MG63 (cell line): ENCODE measurements around the gene FBXL7. TPM values are rescaled to one million over a fixed set of nuclear protein-coding genes. Genes with fewer than 3 reads are reported as not detected.

Source experiments
- DNase-seq: peaks from one replicate; pipeline ENCODE4 v3.0.0-alpha.2; 2020
- H3K27me3 ChIP-seq: fragments of 250-450 bp; sonication (Bioruptor Pico); 2 replicates; pipeline ENCODE4 v1.5.1; 2020; ENCODE audit warnings: mild to moderate bottlenecking, moderate library complexity
- H3K36me3 ChIP-seq: fragments of 250-450 bp; sonication (Bioruptor Pico); 2 replicates; pipeline ENCODE4 v1.5.1; 2020; ENCODE audit warnings: mild to moderate bottlenecking, moderate library complexity
- H3K4me3 ChIP-seq: fragments of 250-450 bp; sonication (Bioruptor Pico); 2 replicates; pipeline ENCODE4 v1.5.1; 2020; ENCODE audit warnings: mild to moderate bottlenecking, moderate library complexity
- H3K9me3 ChIP-seq: fragments of 250-450 bp; sonication (Bioruptor Pico); 2 replicates; pipeline ENCODE4 v1.5.1; 2020; ENCODE audit warnings: mild to moderate bottlenecking, moderate library complexity
- total RNA-seq: library from RNA; depleted of rRNA; stranded (reverse); fragments of >200 nt; shearing (Covaris generic); gene quantifications from 2 replicates; pipeline ENCODE4 v1.2.3, GENCODE V29; 2014; ENCODE audit warnings: low replicate concordance

Gene FBXL7
- total RNA-seq, 1 experiment from 2014 or later = 9.4 TPM

DNA sequence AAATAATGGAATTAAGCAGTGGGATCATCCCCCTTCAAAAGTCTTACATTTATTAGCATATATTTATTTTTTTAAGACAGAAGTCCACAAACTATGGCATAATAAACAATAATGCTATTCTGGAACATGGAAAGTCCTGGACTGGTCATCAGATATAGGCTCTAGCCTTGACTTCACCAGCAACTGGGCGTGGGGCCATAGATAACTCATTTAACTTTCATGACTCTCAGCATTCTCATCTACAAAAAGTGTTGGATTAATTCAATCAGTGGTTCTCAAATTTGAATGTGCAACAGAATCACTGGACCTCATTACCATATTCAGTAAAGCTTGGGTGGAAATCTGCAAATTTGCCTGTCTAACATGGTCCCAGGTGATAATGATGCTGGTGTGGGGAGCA, 253.8 kb downstream of the FBXL7 start:
- no peak for DNase-seq
- Histone ChIP-seq H3K4me3 (no peak overlapping the region), H3K9me3 (no peaks in the 10 kb centered on the region), H3K36me3 (no peaks in the 10 kb centered on the region), H3K27me3 (no peaks in the 10 kb centered on the region)

DNA sequence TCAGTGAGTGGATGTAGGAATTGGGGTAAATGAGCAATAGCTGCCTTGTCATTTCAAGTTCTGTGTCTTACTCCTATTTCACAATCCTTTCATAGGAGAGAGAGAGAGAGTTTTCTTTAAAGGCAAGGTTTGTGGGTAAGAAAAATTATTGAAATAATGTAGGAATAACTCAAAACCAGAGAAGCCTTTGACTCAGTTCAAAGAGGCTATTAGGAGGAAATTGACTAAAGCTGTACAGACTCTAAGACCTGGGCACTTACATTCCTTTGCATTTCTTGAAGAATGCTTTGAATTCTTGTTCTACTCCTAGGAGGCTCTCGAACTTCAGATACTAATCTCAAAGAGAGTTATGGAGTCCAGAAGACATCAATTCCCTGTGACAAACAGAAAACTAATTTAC, 257.1 kb downstream of the FBXL7 start:
- DNase-seq = no peak
- H3K4me3 ChIP-seq = no peak overlapping the region
- no peaks in the 10 kb centered on the region for H3K27me3 ChIP-seq
- no peaks in the 10 kb centered on the region for H3K9me3 ChIP-seq
- H3K36me3 ChIP-seq = no peaks in the 10 kb centered on the region

DNA sequence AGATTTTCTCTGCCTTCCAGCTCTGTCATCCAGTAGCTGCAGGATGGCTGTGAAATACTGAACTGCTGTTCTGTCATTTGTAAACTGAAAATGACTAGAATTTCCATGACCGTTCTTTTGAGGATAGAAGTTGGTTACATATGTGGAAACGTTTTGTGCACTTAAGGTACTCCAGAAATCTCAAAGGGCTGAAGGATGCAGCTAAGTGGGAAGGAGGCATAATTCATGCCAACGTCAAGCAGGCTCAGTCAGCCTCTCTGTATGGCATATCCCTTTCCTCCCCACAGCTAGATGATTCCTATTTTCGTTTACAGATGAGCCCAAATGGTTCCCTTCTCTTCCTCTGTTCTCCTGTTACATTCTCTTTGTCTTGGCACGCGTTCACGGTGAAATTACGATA, 257.6 kb downstream of the FBXL7 start:
- no peak for DNase-seq
- H3K27me3 ChIP-seq = no peaks in the 10 kb centered on the region
- H3K9me3 ChIP-seq = no peaks in the 10 kb centered on the region

DNA sequence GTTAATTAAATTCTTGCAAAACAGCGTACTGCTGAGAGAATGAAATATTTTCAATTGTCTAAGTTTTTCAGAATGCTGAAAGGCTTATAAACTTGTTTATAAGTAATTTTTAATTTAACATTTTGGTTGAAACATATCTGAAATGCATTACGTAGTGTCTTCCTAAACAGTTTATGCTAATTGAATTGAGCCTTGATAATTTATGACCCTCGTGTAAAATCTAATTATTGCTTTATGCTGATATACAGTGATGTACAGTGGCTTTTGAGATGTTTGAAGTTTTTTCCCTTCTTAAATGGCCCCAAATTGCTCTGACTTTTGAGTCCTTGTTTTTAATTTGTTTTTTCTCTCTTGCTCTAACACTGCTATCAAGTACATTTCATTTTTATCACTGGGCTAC, 262.7 kb downstream of the FBXL7 start:
- H3K27me3 ChIP-seq = no peaks in the 10 kb centered on the region

More for the DNA sequence above, 257.6 kb downstream of the FBXL7 start:
- H3K4me3 ChIP-seq = no peak overlapping the region
- H3K36me3 ChIP-seq = no peaks in the 10 kb centered on the region

DNA sequence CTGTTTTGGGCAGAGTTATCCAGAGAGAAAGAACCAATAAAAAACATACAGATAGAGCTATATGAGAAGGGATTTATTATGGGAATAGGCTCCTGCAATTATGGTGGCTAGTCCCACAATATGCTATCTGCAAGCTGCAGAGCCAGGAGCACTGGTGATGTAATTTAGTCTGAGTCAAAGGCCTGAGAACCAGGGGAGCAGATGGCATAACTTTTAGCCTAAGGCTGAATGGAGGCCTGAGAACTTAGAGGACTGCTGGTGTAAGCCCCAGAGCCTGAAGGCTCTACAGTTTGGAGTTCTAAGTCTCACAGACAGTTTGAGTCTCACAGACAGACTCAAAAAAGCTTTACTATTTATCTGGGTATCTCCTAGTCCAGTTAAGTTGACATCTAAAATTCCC, 263.8 kb downstream of the FBXL7 start:
- Histone ChIP-seq H3K36me3 (no peaks in the 10 kb centered on the region), H3K9me3 (no peaks in the 10 kb centered on the region), H3K4me3 (no peak overlapping the region), H3K27me3 (no peaks in the 10 kb centered on the region)
- DNase-seq = peak; percentile 22

More for the DNA sequence above, 262.7 kb downstream of the FBXL7 start:
- H3K9me3 ChIP-seq = no peaks in the 10 kb centered on the region
- no peak overlapping the region for H3K4me3 ChIP-seq
- no peak for DNase-seq
- no peaks in the 10 kb centered on the region for H3K36me3 ChIP-seq

DNA sequence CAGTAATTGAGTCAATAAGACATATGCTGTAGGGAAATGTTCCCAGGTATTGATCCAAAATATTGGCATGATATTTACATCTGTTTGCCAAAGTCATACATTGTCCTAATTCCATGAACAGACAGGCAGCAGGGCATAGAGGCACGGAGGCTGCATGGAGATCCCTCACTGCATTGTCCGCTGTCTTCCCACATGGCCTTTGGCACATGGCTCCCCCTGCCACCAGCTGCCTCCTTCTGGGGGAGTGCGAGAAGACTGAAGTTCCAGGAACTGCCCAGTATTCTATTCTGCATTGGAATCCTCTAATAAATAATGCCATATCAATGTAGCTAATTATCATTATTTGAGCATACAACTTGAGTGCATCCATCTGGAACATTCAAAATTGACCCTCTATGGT, 269.0 kb downstream of the FBXL7 start:
- Histone ChIP-seq H3K36me3 (no peaks in the 10 kb centered on the region), H3K4me3 (no peak overlapping the region), H3K9me3 (no peaks in the 10 kb centered on the region), H3K27me3 (no peaks in the 10 kb centered on the region)
- no peak for DNase-seq

DNA sequence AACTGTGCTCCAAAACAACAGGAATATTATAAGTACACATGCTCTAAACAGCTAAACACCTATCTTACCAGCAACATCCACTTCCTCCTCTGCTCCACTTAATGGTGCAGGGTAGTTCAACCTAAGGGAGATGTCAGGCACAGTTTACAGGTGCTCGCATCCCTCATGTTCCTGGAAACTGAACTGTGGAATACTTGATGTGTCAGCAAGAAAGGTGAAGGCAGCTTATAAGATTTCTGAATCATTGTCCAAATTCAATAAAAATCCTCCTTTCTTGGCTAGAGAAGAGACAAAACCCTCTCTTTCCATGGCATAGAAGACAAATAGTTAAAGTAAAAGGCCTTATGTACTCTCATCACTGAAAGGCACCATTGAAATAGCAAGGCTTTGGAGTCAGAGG, 272.2 kb downstream of the FBXL7 start:
- Histone ChIP-seq H3K9me3 (no peaks in the 10 kb centered on the region), H3K27me3 (no peaks in the 10 kb centered on the region), H3K4me3 (no peak overlapping the region), H3K36me3 (no peaks in the 10 kb centered on the region)
- no peak for DNase-seq

DNA sequence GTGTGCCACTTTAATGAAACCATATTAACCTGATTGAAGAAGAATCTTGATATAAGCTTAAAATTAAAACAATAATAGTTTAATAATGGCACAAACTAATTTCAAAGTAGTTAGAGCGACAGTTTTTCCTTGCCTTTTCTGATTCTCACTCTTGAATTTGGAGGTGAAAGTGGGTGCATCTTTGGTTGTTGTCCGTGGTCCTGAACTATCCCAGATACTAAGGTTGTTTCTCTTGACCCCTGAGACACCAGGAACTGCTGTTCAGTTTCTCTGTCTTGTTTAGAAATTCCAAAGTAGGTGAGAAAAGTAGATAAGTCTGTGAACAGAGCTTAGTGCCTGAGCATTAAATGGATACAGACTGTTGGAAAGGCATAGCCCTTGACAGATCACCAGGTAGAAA, 274.7 kb downstream of the FBXL7 start:
- H3K4me3 ChIP-seq = no peak overlapping the region
- no peak for DNase-seq
- H3K9me3 ChIP-seq = no peaks in the 10 kb centered on the region
- no peaks in the 10 kb centered on the region for H3K36me3 ChIP-seq
- no peaks in the 10 kb centered on the region for H3K27me3 ChIP-seq

DNA sequence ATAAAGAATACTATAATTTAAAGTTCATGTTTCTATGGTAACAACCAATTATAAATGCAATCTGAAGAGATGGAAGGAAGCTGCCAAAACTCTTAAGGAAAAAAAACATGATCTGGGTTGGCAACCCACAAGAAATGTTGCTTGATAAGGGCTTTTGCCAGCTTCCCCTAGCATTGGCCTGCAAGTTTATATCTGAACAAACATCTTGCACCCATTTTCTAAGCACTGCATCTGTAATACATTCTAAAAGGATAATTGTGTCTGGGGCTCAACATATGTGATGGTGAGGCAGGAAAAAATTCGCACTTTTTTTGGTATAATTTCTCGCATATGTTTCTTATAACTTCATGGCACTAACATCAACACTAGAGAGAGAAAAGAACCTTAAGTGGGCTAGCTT, 276.4 kb downstream of the FBXL7 start:
- H3K9me3 ChIP-seq = no peaks in the 10 kb centered on the region
- no peak for DNase-seq
- H3K36me3 ChIP-seq = no peaks in the 10 kb centered on the region
- H3K27me3 ChIP-seq = no peaks in the 10 kb centered on the region
- H3K4me3 ChIP-seq = no peak overlapping the region

DNA sequence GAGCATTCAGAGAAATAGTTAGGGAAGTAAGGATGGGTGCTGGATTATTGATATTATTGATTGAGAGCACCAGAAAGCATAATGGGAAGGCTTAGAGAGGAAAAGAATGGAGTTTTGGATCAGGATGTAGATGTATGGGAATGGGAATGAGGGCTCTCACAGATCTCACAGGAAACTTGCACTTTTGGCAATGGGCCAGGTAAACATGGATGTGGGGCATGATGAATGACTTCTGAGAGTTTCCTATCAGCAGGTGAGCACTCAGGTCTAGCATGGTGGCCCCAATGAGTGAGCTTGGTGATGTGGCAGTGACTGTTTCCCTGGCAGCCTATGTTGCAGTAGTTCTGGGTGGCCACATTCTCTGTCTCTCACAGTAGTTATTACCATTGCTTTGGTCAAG, 283.8 kb downstream of the FBXL7 start:
- H3K4me3 ChIP-seq = no peak overlapping the region
- H3K27me3 ChIP-seq = no peaks in the 10 kb centered on the region
- no peaks in the 10 kb centered on the region for H3K36me3 ChIP-seq
- DNase-seq = no peak
- no peaks in the 10 kb centered on the region for H3K9me3 ChIP-seq

DNA sequence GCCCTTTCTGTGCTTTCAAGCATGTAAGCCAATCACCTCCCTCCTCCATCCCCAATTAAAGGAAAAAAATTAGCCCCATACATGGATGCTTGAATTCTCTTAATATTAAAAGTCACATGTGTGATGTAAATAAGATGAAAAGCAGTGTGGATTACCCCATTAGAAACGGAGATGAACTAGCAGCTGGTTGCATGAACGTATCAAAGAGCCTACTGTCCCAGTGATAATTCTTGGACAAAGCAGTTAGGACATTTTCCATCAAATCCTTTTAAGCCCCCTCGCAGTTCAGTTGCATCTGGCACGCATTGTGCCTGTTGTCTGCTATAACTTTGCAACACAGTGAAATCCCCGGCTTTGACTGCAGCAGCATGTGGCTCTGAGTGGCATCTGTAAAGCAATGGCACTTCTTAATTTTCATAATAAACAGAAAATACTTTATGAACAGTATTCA, 285.6 kb downstream of the FBXL7 start:
- H3K9me3 ChIP-seq = no peaks in the 10 kb centered on the region
- H3K36me3 ChIP-seq = no peaks in the 10 kb centered on the region
- H3K27me3 ChIP-seq = no peaks in the 10 kb centered on the region
- no peak for DNase-seq
- H3K4me3 ChIP-seq = no peak overlapping the region

DNA sequence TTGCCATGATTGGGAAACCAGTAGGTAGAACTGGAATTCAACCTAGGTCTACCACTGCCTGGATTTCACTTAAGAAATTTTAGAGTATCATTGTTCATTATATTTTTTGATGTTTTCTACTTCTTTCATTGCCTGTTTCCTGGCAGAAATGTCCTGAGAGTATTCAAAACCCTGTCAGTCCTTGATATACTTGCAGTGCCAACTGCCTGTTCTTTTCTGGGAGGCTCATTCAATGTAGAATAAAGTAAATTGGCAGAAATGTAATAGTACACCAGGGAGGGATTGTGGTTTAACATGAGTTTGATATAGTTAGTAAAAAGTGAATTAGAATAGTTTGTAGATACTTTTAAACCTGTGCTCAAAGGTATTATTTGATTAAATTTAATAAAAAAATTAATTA, 286.3 kb downstream of the FBXL7 start:
- Histone ChIP-seq H3K36me3 (no peaks in the 10 kb centered on the region), H3K9me3 (no peaks in the 10 kb centered on the region), H3K4me3 (no peak overlapping the region), H3K27me3 (no peaks in the 10 kb centered on the region)
- no peak for DNase-seq

DNA sequence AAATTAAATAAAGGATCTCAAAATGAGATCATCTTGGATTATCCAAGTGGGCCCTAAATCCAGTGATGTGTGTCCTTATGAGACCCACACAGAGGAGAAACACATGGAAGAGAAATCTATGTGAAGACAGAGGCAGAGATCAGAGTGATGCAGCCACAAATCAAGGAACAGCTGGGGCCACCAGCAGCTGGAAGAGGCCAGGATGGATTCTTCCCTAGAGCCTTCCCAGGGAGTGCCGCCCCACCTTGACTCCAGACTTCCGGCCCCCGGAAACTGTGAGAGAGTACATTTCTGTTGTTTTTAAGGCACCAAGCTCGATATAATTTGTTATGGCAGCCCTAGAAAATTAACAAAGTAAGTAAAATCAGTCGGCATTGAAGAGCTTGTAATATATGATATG, 286.9 kb downstream of the FBXL7 start:
- H3K27me3 ChIP-seq = no peaks in the 10 kb centered on the region
- no peaks in the 10 kb centered on the region for H3K9me3 ChIP-seq
- no peaks in the 10 kb centered on the region for H3K36me3 ChIP-seq
- H3K4me3 ChIP-seq = no peak overlapping the region
- no peak for DNase-seq

DNA sequence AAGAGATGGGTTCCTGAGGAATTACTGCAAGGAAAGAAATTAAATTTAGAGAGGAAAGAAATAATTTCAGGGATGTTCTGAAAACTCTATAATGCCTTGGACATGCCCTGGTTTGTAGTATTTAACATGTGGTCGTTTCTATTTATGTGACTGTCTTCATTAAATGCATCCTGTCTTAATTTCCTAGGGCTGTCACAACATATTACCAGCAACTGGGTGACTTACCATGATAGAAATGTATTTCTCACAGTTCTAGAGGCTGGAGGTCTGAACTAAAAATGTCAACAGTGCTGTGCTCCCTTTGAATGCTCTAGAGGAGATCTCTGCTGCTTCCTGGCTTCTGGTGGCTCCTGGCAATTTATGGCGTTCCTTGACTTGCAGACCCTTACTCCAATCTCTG, 287.7 kb downstream of the FBXL7 start:
- H3K4me3 ChIP-seq = no peak overlapping the region
- H3K27me3 ChIP-seq = no peaks in the 10 kb centered on the region
- no peak for DNase-seq
- no peaks in the 10 kb centered on the region for H3K36me3 ChIP-seq
- H3K9me3 ChIP-seq = no peaks in the 10 kb centered on the region

DNA sequence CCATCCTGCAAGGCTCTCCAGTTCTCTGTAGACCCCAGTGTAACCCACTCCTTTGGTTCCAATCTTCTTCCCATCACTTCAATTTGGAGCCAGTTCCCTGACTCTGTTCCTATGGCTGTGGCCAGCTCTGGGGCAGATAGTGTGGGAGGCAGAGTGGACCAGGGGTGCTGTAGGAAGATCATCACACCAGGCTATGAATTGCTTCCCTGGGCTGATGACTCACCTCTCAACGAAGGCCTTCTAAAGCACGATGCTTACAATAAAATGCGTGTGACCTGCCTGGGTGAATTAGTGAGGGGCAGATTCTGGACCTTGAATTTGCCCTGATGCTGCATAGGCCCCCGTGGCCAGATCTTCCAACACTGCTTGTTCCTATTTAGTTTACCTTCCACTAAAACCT, 289.7 kb downstream of the FBXL7 start:
- H3K9me3 ChIP-seq = no peaks in the 10 kb centered on the region
- no peaks in the 10 kb centered on the region for H3K36me3 ChIP-seq
- H3K27me3 ChIP-seq = no peaks in the 10 kb centered on the region
- no peak overlapping the region for H3K4me3 ChIP-seq
- DNase-seq = no peak

DNA sequence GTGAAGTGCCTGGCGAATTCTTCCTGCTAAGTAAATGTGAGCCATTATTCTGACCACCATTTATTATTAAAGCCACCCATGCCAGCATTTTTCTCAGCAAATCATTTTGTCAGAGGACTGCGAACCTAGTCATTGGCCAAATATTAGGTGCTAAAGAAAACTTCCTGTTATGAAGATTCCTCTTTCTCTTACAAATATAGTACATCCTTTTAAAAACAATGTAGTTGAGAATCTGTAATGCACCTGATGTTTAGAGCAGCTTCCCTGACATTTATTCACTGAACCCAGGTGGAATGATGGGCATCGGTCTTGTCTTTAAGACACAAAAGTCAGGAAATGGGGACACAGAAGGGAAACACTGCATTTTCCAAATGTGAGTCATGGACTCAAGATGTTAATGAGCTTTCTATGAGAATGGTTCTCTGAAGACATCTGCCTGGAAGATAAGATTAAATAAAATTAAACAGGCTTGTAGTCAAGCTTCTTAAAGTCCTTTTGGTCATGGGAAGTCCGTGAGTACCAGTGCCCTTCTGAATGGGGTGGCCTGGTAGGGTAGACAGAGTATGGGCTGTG, 290.6 kb downstream of the FBXL7 start:
- no peaks in the 10 kb centered on the region for H3K27me3 ChIP-seq
- no peak for DNase-seq
- H3K4me3 ChIP-seq = no peak overlapping the region

DNA sequence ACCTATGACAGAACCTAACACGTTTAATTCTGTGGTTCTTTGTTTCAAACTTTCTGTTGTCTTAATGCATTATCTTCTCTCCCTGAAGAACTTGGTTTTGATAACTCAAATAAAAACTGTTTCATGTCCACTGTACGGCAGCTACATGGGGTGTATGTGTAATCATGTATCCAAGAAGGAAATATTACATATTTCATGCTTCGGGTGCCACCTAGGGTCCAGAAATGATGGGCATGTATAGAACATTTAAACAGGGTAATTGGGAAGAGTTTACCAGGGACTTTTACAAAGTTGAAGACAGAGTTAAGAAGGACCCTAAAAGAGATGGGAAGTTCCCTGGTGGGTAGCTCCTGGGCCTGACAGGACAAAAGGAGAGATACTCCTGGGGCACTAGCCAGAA, 291.3 kb downstream of the FBXL7 start:
- Histone ChIP-seq H3K27me3 (no peaks in the 10 kb centered on the region), H3K9me3 (no peaks in the 10 kb centered on the region)
- no peak for DNase-seq

More for the DNA sequence above, 290.6 kb downstream of the FBXL7 start:
- Histone ChIP-seq H3K36me3 (no peaks in the 10 kb centered on the region), H3K9me3 (no peaks in the 10 kb centered on the region)

DNA sequence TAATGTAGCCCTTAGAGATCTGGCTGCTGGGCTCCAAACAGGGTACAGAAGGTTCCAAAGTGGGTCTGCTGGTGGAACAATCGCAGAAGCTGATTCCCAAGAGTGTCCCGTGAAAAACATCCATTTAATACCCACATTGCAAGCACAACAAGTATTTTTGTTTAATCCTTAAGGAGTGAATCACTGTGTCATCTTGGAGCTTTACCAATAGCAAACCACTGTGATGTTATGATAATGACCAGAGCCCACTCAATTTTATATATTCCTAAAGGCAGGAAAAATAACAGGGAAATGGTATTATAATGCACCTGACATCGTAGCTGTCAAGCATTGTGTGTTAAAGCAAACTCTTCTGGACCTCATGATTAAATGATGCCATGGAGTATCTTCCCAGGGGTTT, 291.9 kb downstream of the FBXL7 start:
- no peak overlapping the region for H3K4me3 ChIP-seq
- no peaks in the 10 kb centered on the region for H3K36me3 ChIP-seq
- no peaks in the 10 kb centered on the region for H3K27me3 ChIP-seq
- DNase-seq = no peak
- H3K9me3 ChIP-seq = no peaks in the 10 kb centered on the region

More for the DNA sequence above, 291.3 kb downstream of the FBXL7 start:
- H3K4me3 ChIP-seq = no peak overlapping the region
- H3K36me3 ChIP-seq = no peaks in the 10 kb centered on the region
